A673 (cell line): ENCODE data around the gene SPDEF. TPM values are rescaled to one million over a fixed set of nuclear protein-coding genes. Genes with fewer than 3 reads are reported as not detected.

ENCODE experiments used
- BruUV-seq: library from RNA; stranded (reverse); fragments of 400-500 nt; replicated peaks from 2 replicates; lab custom pipeline; 2021; lab: Mats Ljungman, UMichigan
- CTCF ChIA-PET: fragments of 300-600 bp; sonication (Branson Sonifier 250); formaldehyde crosslinking; loops from one replicate; lab custom pipeline; 2022; ENCODE audit warnings: antibody characterized with exemption; lab: Charles Lee
- POLR2A ChIA-PET: fragments of 300-600 bp; sonication (Branson Sonifier 250); formaldehyde crosslinking; loops from one replicate; lab custom pipeline; 2022; ENCODE audit warnings: antibody characterized with exemption; ENCODE audit not compliant: low non-redundant PET; lab: Charles Lee
- DNase-seq: peaks from one replicate; pipeline ENCODE4 v3.0.0-alpha.2; 2015; ENCODE audit warnings: low spot score
- H3K27ac ChIP-seq: fragments of 200-600 bp; sonication (generic); 2 replicates; pipeline ENCODE4 v1.5.1; 2016; ENCODE audit warnings: mixed run types, low read depth, mild to moderate bottlenecking, mixed read lengths, antibody characterized with exemption, low read length; ENCODE audit not compliant: poor library complexity, severe bottlenecking
- H3K27me3 ChIP-seq: fragments of 200-600 bp; sonication (generic); replicated peaks from 2 replicates; pipeline ENCODE4 v1.6.1; 2017; ENCODE audit warnings: mixed run types, low read depth, mild to moderate bottlenecking, mixed read lengths, antibody characterized with exemption, low read length; ENCODE audit not compliant: insufficient read depth, poor library complexity
- H3K36me3 ChIP-seq: fragments of 200-600 bp; sonication (generic); 2 replicates; pipeline ENCODE4 v1.6.1; 2016; ENCODE audit warnings: mixed run types, mild to moderate bottlenecking, mixed read lengths, antibody characterized with exemption, low read length; ENCODE audit not compliant: insufficient read depth, poor library complexity, severe bottlenecking
- H3K4me1 ChIP-seq: fragments of 200-600 bp; sonication (generic); 2 replicates; pipeline ENCODE4 v1.6.1; 2017; ENCODE audit warnings: mixed run types, mild to moderate bottlenecking, mixed read lengths, antibody characterized with exemption, low read length; ENCODE audit not compliant: insufficient read depth, poor library complexity, severe bottlenecking
- H3K4me3 ChIP-seq: fragments of 200-600 bp; sonication (generic); 2 replicates; pipeline ENCODE4 v1.5.1; 2016; ENCODE audit warnings: low read depth, mixed run types, mild to moderate bottlenecking, mixed read lengths, low read length; ENCODE audit not compliant: poor library complexity, severe bottlenecking
- H3K9me3 ChIP-seq: fragments of 200-600 bp; sonication (generic); 2 replicates; pipeline ENCODE4 v1.6.1; 2016; ENCODE audit warnings: mixed run types, low read depth, mild to moderate bottlenecking, mixed read lengths, antibody characterized with exemption, low read length; ENCODE audit not compliant: poor library complexity, severe bottlenecking
- EZH2 ChIP-seq: fragments of 200-600 bp; sonication (generic); IDR thresholded peaks from 2 replicates; pipeline ENCODE4 v1.6.1; 2017; ENCODE audit warnings: borderline replicate concordance, low read depth, mild to moderate bottlenecking, mixed read lengths, antibody characterized with exemption, low read length; ENCODE audit not compliant: poor library complexity, severe bottlenecking
- intact Hi-C: fragments of 100-400 bp; cut with micrococcal nuclease; formaldehyde crosslinking; loops from one replicate; pipeline ENCODE4 v1.10.0; 2022; ENCODE audit not compliant: unreplicated experiment
- total RNA-seq: library from RNA; stranded (reverse); gene quantifications from 2 replicates; pipeline ENCODE4 v1.2.3, GENCODE V29; 2021
- TF ChIP-seq, protein P1 (sequence below): fragments of 300-800, 200-600 bp; sonication (generic); conservative IDR thresholded peaks from 2 replicates; pipeline ENCODE4 v1.5.1; 2017; ENCODE audit warnings: low read depth, mild to moderate bottlenecking, antibody characterized with exemption, low read length, moderate library complexity, mixed read lengths

The SPDEF gene
- total RNA-seq, 1 experiment from 2014 or later: not detected

DNA sequence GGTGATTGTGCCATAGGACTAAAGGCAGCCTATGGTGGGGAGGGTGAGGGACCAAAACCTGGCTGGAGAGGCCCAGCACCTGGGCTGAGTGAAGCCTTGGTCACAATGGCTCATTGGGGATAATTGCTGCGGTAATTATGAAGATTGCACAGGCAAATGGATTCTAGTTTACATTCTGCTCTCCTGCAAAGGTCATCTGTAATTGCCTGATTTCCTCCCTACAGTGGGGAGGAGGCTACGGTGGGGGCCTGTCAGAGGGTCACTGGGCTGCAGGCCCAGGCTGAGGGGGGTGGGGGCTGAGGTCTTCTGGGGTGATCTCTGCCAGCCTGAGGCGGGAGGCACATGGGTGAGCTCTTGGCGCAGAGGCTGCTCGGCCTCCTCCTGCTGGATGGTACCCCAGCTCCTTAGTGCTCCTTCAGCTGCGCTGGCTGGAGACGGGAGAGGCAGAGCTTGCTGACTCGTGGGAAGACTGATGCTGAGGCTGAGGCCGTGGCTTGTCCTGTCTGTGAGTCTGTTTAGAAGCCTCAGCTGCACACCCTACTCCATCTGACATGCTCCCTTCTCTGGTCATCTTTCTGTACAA lies 59.9 kb downstream of the SPDEF start:
- no peaks in the 10 kb centered on the region for H3K27me3 ChIP-seq
- H3K9me3 ChIP-seq: peaks cover 17% of the 10 kb centered on the region
- BruUV-seq: no TSS peak

DNA sequence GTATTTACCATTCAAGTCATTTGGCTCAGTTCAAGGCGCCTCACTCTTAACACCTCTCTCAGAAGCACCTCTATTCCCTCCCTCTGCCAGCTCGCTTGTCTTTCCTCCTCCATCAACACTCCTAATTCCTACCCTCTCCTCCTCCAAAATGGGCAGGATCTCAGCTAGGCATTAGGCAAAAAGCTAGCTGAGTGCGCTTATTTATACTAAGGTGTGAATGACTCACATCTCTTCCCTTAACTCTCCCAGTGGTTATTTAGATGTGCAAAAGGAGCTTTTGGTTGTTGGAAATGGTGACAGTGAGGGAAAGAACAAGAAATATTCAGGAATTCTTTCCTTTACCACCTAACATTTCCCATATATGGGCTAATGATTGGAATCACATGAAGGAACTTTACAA lies 61.2 kb downstream of the SPDEF start:
- BruUV-seq: no TSS peak
- no peak for TF ChIP-seq EZH2
- TF ChIP-seq, protein P1, sequence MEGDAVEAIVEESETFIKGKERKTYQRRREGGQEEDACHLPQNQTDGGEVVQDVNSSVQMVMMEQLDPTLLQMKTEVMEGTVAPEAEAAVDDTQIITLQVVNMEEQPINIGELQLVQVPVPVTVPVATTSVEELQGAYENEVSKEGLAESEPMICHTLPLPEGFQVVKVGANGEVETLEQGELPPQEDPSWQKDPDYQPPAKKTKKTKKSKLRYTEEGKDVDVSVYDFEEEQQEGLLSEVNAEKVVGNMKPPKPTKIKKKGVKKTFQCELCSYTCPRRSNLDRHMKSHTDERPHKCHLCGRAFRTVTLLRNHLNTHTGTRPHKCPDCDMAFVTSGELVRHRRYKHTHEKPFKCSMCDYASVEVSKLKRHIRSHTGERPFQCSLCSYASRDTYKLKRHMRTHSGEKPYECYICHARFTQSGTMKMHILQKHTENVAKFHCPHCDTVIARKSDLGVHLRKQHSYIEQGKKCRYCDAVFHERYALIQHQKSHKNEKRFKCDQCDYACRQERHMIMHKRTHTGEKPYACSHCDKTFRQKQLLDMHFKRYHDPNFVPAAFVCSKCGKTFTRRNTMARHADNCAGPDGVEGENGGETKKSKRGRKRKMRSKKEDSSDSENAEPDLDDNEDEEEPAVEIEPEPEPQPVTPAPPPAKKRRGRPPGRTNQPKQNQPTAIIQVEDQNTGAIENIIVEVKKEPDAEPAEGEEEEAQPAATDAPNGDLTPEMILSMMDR: no peak
- Histone ChIP-seq H3K36me3 (no peaks in the 10 kb centered on the region), H3K4me3 (no peak overlapping the region), H3K9me3 (peaks cover 8% of the 10 kb centered on the region), H3K4me1 (peaks cover 11% of the 10 kb centered on the region), H3K27ac (no peak overlapping the region), H3K27me3 (no peaks in the 10 kb centered on the region)
- DNase-seq: no peak
- intact Hi-C loops: no loop called here
- ChIA-PET CTCF (interaction anchor here (0.7 kb wide), 1 partner anchor 20 kb away, joined by 4 read pairs; no protein-coding TSS in a partner anchor), POLR2A (no interaction called here)

More for the DNA sequence above, 59.9 kb downstream of the SPDEF start:
- ChIA-PET CTCF (no interaction called here), POLR2A (no interaction called here)
- intact Hi-C loops: no loop called here
- Histone ChIP-seq H3K4me3 (no peak overlapping the region), H3K4me1 (peaks cover 1% of the 10 kb centered on the region), H3K36me3 (no peaks in the 10 kb centered on the region), H3K27ac (no peak overlapping the region)
- TF ChIP-seq, protein P1: no peak
- no peak for DNase-seq

DNA sequence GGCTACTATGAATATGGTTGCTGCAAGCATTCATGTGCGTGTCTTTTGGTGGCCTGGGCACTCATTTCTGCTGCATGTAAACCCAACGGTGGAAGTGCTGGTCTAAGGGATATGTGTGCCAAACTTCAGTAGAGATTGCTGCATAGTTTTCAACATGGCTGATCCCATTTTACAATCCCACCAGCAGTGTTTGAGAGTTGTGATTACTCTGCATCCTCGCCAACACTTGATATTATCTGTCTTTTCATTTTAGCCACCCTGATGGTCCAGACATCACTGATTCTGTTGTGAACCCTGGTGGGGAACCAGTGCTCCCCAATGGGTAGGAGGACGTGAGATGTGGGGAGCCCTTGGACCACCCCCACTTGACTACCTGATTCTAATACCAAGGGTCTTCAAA lies 62.8 kb downstream of the SPDEF start:
- ChIA-PET POLR2A (no interaction called here), CTCF (no interaction called here)
- TF ChIP-seq EZH2: no peak
- TF ChIP-seq, protein P1: no peak
- no peaks in the 10 kb centered on the region for H3K36me3 ChIP-seq
- peaks cover 11% of the 10 kb centered on the region for H3K4me1 ChIP-seq
- H3K4me3 ChIP-seq: no peak overlapping the region
- H3K9me3 ChIP-seq: no peaks in the 10 kb centered on the region
- no peaks in the 10 kb centered on the region for H3K27me3 ChIP-seq
- DNase-seq: no peak
- BruUV-seq: no TSS peak
- H3K27ac ChIP-seq: no peak overlapping the region
- intact Hi-C loops: no loop called here
